ENCODE data around the gene SUGP2. TPM values are rescaled to one million over a fixed set of nuclear protein-coding genes. Genes with fewer than 3 reads are reported as not detected.

The SUGP2 gene
- polyA plus RNA-seq, 2 donors = 22.8 to 46.7 TPM

DNA sequence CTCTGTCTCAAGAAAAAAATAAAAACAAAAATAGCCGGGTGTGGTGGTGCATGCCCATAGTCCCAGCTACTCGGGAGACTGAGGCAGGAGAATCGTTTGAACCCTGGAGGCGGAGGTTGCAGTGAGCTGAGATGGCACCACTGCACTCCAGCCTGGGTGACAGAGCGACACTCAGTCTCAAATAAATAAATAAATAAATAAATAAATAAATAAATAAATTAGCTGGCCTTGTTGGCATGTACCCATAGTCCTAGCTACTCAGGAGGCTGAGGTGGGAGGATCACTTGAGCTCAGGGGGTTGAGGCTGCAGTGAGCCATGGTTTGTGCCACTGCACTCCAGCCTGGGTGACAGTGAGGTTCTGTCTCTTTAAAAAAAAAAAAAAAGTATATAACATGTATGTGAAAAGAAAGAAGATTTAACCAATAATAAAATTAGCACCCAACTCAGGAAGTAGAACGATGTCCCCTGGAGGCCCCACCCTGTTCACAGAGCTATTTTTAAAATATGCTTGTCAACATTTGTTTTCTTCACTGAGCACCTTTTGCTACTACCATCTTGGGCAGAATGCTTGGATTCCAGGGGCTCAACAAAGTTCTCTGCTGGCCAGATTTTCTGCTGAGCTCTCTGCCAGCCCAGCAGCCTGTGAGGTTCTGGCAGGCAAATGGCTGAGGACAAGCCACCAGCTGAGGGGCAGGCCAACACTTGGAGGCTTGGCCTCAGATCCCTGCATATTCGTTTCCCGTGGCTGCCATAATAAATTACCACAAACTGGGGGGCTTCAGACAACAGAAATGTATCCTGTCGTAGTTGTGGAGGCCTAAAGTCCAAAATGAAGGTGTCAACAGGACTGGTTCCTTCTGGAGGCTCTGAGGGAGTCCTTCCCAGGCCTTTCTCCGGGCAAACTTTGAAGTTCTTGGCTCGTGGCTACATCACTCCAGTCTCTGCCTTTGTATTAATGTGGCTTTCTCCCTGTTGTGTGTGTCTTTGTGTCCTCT is 35.6 kb upstream of the SUGP2 start:
- Histone ChIP-seq H3K36me3 (ENCODE audit: control insufficient read depth in 2 of 2, insufficient read depth in 2 of 2, low read length in 1 of 2) (no peaks in the 10 kb centered on the region), H3K4me1 (ENCODE audit: control insufficient read depth in 2 of 2, insufficient read depth in 2 of 2, low read length in 1 of 2) (peaks cover 6 to 9% of the 10 kb centered on the region in 2 donors), H3K27me3 (ENCODE audit: control insufficient read depth in 1 of 2, insufficient read depth in 2 of 2, low read length in 2 of 2) (no peaks in the 10 kb centered on the region), H3K27ac (ENCODE audit: low read depth in 2 of 2, low read length in 1 of 2) (no peak overlapping the region), H3K4me3 (ENCODE audit: low read depth in 1 of 2, low read length in 2 of 2) (no peak overlapping the region), H3K9me3 (ENCODE audit: control insufficient read depth in 2 of 2, insufficient read depth in 1 of 2, low read depth in 1 of 2, low read length in 1 of 2) (no peaks in the 10 kb centered on the region)
- WGBS, 2 donors = 71 to 73% methylated on average over 11 of the region's 11 CpGs

- no peaks in the 10 kb centered on the region for H3K27me3 ChIP-seq (ENCODE audit: control insufficient read depth in 1 of 2, insufficient read depth in 2 of 2, low read length in 2 of 2)
- H3K4me3 ChIP-seq (ENCODE audit: low read depth in 1 of 2, low read length in 2 of 2) = no peak overlapping the region
- no peaks in the 10 kb centered on the region for H3K9me3 ChIP-seq (ENCODE audit: control insufficient read depth in 2 of 2, insufficient read depth in 1 of 2, low read depth in 1 of 2, low read length in 1 of 2)
- H3K36me3 ChIP-seq (ENCODE audit: control insufficient read depth in 2 of 2, insufficient read depth in 2 of 2, low read length in 1 of 2) = no peaks in the 10 kb centered on the region
- 70 to 77% methylated on average over 11 of the region's 11 CpGs for WGBS, 2 donors
- peaks cover 6 to 7% of the 10 kb centered on the region in 2 donors for H3K4me1 ChIP-seq (ENCODE audit: control insufficient read depth in 2 of 2, insufficient read depth in 2 of 2, low read length in 1 of 2)
- no peak overlapping the region for H3K27ac ChIP-seq (ENCODE audit: low read depth in 2 of 2, low read length in 1 of 2)
Observed at GRCh38 chr19:19067276-19068072, 34.2 kb upstream of the SUGP2 start.

DNA sequence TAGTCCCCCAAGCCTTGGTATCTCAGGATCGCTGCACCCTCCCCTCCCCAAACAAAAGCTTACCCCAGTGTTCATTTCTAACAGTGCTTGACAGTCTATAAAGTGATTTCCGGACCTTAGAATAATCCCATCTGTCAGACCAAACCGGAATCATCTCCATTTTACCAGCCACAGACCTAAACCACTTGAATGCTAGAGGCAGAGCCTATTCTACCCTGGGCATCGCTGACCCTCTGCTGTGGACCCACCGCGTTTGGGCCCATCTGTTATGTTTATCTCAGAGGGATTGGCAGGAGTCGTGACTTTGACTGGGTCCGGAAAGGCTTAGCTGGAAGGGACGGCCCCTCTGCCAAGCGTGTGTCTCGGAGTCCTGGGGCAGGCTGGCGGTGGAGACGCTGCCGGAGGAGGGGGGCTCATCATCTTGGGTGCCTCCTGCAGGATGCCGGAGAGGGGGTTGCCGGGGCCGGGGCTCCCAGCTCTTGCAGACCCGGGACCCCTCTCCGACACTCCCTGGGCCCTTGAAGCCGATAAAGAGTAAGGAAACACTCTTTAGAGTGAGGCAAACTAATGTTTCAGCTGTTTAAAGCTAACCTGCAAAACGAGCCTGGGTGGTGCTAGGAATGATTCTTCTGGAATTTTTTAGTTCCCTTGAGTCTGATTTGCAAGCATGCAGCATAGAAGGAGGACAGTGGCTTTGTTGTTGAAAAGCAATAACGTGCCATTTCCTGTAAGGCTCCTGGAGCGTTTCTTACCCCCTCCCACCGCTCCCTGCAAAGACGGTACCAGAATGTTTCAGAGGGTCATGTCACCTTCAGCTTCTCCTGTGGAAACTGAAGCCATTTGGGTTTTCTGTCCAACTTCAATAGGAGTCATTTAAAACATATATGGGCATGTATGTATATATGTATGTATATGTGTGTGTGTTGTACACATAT is 31.8 kb upstream of the SUGP2 start:
- peaks cover 6 to 7% of the 10 kb centered on the region in 2 donors for H3K4me1 ChIP-seq (ENCODE audit: control insufficient read depth in 2 of 2, insufficient read depth in 2 of 2, low read length in 1 of 2)
- no peaks in the 10 kb centered on the region for H3K36me3 ChIP-seq (ENCODE audit: control insufficient read depth in 2 of 2, insufficient read depth in 2 of 2, low read length in 1 of 2)
- no peaks in the 10 kb centered on the region for H3K27me3 ChIP-seq (ENCODE audit: control insufficient read depth in 1 of 2, insufficient read depth in 2 of 2, low read length in 2 of 2)
- WGBS, 2 donors = 2% methylated on average over 25 of the region's 25 CpGs
- no peaks in the 10 kb centered on the region for H3K9me3 ChIP-seq (ENCODE audit: control insufficient read depth in 2 of 2, insufficient read depth in 1 of 2, low read depth in 1 of 2, low read length in 1 of 2)
- H3K27ac ChIP-seq (ENCODE audit: low read depth in 2 of 2, low read length in 1 of 2) = peak overlapping the region in 1 of 2 donors; percentile 55
- peak overlapping the region; percentile 66 to 70 for H3K4me3 ChIP-seq (ENCODE audit: low read depth in 1 of 2, low read length in 2 of 2)

DNA sequence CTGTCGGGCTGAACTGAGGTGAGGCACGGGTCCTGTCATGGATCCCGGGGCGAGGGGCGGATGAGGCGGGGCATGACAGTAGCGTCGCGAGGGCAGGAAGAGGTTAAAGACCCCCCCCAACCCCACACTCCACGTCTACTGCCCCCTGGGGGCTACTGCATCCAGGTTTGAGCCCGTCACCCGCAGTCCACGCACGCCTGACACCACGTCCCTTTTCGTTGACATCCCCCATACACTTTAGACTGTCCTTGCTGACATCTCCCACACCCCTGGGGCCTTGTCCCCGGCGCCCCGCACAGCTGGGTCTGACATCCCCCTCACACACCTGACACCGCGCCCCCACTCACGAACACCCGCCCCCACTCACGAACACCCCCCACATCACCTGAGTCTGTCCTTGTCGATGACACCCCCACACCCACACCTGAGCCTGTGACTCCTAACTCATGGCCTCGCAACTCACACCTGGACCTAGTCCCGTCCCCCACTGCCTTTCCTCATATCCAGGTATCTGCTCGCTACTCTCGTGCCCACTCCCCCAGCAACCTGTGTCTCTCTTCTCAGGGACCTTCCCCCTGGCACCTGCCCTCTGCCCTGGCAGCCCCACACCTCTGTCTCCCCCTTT is 30.9 kb upstream of the SUGP2 start:
- peaks cover 6% of the 10 kb centered on the region in 2 donors for H3K4me1 ChIP-seq (ENCODE audit: control insufficient read depth in 2 of 2, insufficient read depth in 2 of 2, low read length in 1 of 2)

DNA sequence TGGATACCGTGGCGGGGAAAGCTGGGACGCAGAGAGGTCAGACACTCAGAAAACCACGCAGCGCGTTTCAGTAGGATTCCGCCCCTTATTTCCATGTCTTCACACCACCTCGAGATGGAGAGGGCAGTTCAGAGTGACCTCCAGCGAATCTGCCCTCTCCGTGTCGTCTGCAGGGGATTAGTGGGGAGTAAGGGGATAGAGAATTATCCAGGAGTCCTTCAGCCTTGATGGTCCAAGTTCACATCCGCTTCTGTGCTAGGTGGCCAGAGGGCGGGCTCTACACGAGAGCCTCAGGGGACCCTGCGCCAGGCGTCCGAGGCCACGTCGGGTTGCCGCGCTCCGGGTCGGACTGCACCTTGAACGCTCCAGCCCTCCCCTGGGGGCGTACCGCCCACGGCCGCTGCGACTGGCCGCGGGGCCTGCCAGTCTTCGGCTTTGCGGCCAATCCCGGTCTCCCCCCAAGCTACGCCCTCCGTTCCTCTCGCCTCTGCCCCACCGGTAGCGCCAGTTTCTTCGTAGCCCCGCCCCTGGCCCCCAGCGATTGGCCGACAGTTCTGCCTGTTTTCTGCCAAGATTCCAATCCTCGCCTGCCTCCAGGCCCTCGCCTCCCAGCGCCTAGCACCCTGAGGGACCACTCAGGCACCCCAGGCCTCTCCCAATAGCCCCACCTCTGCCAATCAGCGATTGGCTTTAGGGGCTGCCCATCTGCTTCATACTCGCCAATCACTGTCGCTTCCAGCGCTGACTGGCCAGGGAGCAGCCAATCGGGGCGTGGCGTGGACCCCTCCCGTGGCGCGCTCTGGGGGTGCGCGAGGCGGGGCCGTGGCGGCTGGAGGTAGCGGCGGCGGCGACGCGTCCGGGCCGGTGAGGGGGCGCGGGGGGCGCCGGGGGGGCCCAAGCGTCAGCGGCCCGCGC is 30.1 kb upstream of the SUGP2 start, which contains the start of gene SLC25A42:
SLC25A42 (plus strand) TSS at position 812 of the 915 bp plus-strand sequence. CDS start 32,131 bp downstream, outside the sequence.
- Histone ChIP-seq H3K36me3 (ENCODE audit: control insufficient read depth in 2 of 2, insufficient read depth in 2 of 2, low read length in 1 of 2) (peaks cover 0 to 7% of the 10 kb centered on the region in 2 donors), H3K27ac (ENCODE audit: low read depth in 2 of 2, low read length in 1 of 2) (peak within 1 kb of the TSS; percentile 74 to 82), H3K9me3 (ENCODE audit: control insufficient read depth in 2 of 2, insufficient read depth in 1 of 2, low read depth in 1 of 2, low read length in 1 of 2) (no peaks in the 10 kb centered on the region), H3K27me3 (ENCODE audit: control insufficient read depth in 1 of 2, insufficient read depth in 2 of 2, low read length in 2 of 2) (no peaks in the 10 kb centered on the region), H3K4me3 (ENCODE audit: low read depth in 1 of 2, low read length in 2 of 2) (peak within 1 kb of the TSS; percentile 66 to 70), H3K4me1 (ENCODE audit: control insufficient read depth in 2 of 2, insufficient read depth in 2 of 2, low read length in 1 of 2) (peaks cover 4 to 6% of the 10 kb centered on the region in 2 donors)
- 4 to 7% methylated on average over 77 of the region's 77 CpGs for WGBS, 2 donors

More for the DNA sequence above, 30.9 kb upstream of the SUGP2 start:
- WGBS, 2 donors = 1% methylated on average over 23 to 29 of the region's 29 CpGs
- H3K27ac ChIP-seq (ENCODE audit: low read depth in 2 of 2, low read length in 1 of 2) = peak overlapping the region; percentile 68 to 82
- H3K27me3 ChIP-seq (ENCODE audit: control insufficient read depth in 1 of 2, insufficient read depth in 2 of 2, low read length in 2 of 2) = no peaks in the 10 kb centered on the region
- no peaks in the 10 kb centered on the region for H3K9me3 ChIP-seq (ENCODE audit: control insufficient read depth in 2 of 2, insufficient read depth in 1 of 2, low read depth in 1 of 2, low read length in 1 of 2)
- peaks cover 0 to 3% of the 10 kb centered on the region in 2 donors for H3K36me3 ChIP-seq (ENCODE audit: control insufficient read depth in 2 of 2, insufficient read depth in 2 of 2, low read length in 1 of 2)
- peak overlapping the region; percentile 66 to 70 for H3K4me3 ChIP-seq (ENCODE audit: low read depth in 1 of 2, low read length in 2 of 2)

- Histone ChIP-seq H3K27ac (ENCODE audit: low read depth in 2 of 2, low read length in 1 of 2) (peak overlapping the region in 1 of 2 donors; percentile 74), H3K4me3 (ENCODE audit: low read depth in 1 of 2, low read length in 2 of 2) (no peak overlapping the region), H3K36me3 (ENCODE audit: control insufficient read depth in 2 of 2, insufficient read depth in 2 of 2, low read length in 1 of 2) (peaks cover 7 to 11% of the 10 kb centered on the region in 2 donors), H3K4me1 (ENCODE audit: control insufficient read depth in 2 of 2, insufficient read depth in 2 of 2, low read length in 1 of 2) (peaks cover 4 to 6% of the 10 kb centered on the region in 2 donors), H3K9me3 (ENCODE audit: control insufficient read depth in 2 of 2, insufficient read depth in 1 of 2, low read depth in 1 of 2, low read length in 1 of 2) (no peaks in the 10 kb centered on the region), H3K27me3 (ENCODE audit: control insufficient read depth in 1 of 2, insufficient read depth in 2 of 2, low read length in 2 of 2) (no peaks in the 10 kb centered on the region)
- WGBS, 2 donors = 75% methylated on average over 4 of the region's 4 CpGs
Observed at GRCh38 chr19:19062454-19063182, 29.3 kb upstream of the SUGP2 start.

DNA sequence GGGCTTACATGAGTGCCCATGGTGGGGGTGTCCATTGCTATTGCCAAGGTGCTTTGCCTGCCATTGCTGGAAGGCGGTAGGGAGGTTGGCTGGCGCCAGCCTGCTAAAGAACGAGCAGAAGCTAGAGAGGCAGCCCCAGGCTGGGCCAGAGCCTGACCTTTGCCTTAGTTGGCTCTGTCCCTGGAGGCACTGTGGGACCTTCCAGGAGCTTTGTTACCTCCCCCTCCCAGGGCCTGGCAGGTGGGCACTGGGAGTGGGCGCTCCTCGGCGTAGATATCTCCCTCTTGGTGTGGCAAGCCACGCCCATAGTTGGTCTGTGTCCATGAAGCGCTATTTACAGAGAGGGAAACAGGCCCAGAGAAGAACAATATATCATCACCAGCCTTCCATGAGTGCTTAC is 28.2 kb upstream of the SUGP2 start:
- Histone ChIP-seq H3K27ac (ENCODE audit: low read depth in 2 of 2, low read length in 1 of 2) (no peak overlapping the region), H3K36me3 (ENCODE audit: control insufficient read depth in 2 of 2, insufficient read depth in 2 of 2, low read length in 1 of 2) (peaks cover 9 to 22% of the 10 kb centered on the region in 2 donors), H3K9me3 (ENCODE audit: control insufficient read depth in 2 of 2, insufficient read depth in 1 of 2, low read depth in 1 of 2, low read length in 1 of 2) (no peaks in the 10 kb centered on the region), H3K27me3 (ENCODE audit: control insufficient read depth in 1 of 2, insufficient read depth in 2 of 2, low read length in 2 of 2) (no peaks in the 10 kb centered on the region), H3K4me1 (ENCODE audit: control insufficient read depth in 2 of 2, insufficient read depth in 2 of 2, low read length in 1 of 2) (peaks cover 4 to 6% of the 10 kb centered on the region in 2 donors), H3K4me3 (ENCODE audit: low read depth in 1 of 2, low read length in 2 of 2) (no peak overlapping the region)
- WGBS, 2 donors = 64 to 66% methylated on average over 8 of the region's 8 CpGs

Data from esophagus (tissue), 2 donors.